ENCODE results near the gene FBXW9. TPM values are rescaled to one million over a fixed set of nuclear protein-coding genes. Genes with fewer than 3 reads are reported as not detected.
A peak's percentile ranks its signal among the peaks of the same experiment; 100 is the strongest.

FBXW9 gene
- total and polyA plus RNA-seq, 2 of the 8 experiments (the other 6 are each of a cell fraction or from before 2014, with no cell fraction given), result 10.8 to 30.1 TPM

DNA sequence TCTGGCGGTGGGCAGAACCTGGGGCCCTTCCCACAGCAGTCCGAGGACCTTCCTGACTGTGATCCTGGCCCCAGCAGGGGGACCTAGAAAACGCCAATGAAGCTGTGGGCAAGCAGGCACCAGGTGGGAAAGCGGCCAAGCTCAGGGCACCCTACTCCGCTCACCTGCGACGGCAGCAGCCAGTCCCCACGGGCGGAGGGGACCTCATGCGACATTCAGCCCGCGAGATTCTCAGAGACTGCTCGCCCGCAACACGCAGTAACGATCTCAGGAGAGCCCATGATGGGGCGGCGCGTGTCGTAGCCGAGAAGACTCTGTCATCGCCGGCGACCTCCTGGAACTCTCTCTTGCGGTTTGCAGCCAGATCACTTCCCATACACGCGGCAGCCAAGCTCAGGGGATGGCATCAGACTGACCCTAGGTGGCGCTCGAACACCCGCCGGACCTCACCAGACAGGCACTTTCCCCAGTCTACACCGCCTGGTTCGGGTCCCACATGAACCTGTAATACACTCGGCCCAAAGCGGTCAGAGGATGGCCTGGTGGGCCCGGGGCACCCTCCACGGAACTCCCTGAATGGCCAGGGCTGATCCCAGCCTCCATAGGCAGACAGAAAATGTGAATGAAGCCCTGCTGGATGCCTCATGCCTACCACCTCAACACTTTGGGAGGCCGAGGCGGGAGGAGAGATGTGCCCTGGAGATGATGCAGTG lies 56.4 kb downstream of the FBXW9 start (continued):
- TF ChIP-seq EZH2 (IDR thresholded peaks at IDR 0.05; ENCODE audit: low read depth, low read length, severe bottlenecking) (no peak), RAD21 (IDR thresholded peaks at IDR 0.05 in 1 of 2, conservative IDR thresholded peaks at IDR 0.05 in 1 of 2; ENCODE audit: low read depth in 2 of 2, low read length in 2 of 2) (peak; percentile 56 to 65), KDM5A (IDR thresholded peaks at IDR 0.05; ENCODE audit: low read length) (no peak), KDM1A (IDR thresholded peaks at IDR 0.05; ENCODE audit: borderline replicate concordance, low read length) (peak; percentile 47; the same call in 1 of the 2 replicates), NRF1 (IDR thresholded peaks at IDR 0.05; ENCODE audit: low read depth, low read length) (no peak), SIRT6 (IDR thresholded peaks at IDR 0.05; ENCODE audit: low read length) (no peak), BACH1 (IDR thresholded peaks at IDR 0.05; ENCODE audit: low read length) (no peak), SIX5 (IDR thresholded peaks at IDR 0.05; ENCODE audit: low read depth, low read length) (no peak), TAF7 (optimal IDR thresholded peaks at IDR 0.05; ENCODE audit: borderline replicate concordance, low read depth, low read length) (no peak), SP4 (IDR thresholded peaks at IDR 0.05; ENCODE audit: low read length) (no peak), SUZ12 (IDR thresholded peaks at IDR 0.05; ENCODE audit: low read length) (no peak), SP2 (IDR thresholded peaks at IDR 0.05; ENCODE audit: low read length) (no peak), KDM4A (IDR thresholded peaks at IDR 0.05; ENCODE audit: low read depth, low read length, severe bottlenecking) (peak; percentile 98), EGR1 (IDR thresholded peaks at IDR 0.05; ENCODE audit: borderline replicate concordance, low read depth, low read length) (no peak), CHD1 (IDR thresholded peaks at IDR 0.05; ENCODE audit: low read depth, low read length) (no peak), SP1 (IDR thresholded peaks at IDR 0.05; ENCODE audit: low read depth, low read length) (no peak), BRCA1 (IDR thresholded peaks at IDR 0.05; ENCODE audit: low read depth, low read length) (no peak), EP300 (IDR thresholded peaks at IDR 0.05; ENCODE audit: borderline replicate concordance in 1 of 2, low read depth in 2 of 2, low read length in 2 of 2) (no peak), RXRA (IDR thresholded peaks at IDR 0.05; ENCODE audit: insufficient read depth, low read depth, low read length) (no peak)
- TF ChIP-seq, protein P1, sequence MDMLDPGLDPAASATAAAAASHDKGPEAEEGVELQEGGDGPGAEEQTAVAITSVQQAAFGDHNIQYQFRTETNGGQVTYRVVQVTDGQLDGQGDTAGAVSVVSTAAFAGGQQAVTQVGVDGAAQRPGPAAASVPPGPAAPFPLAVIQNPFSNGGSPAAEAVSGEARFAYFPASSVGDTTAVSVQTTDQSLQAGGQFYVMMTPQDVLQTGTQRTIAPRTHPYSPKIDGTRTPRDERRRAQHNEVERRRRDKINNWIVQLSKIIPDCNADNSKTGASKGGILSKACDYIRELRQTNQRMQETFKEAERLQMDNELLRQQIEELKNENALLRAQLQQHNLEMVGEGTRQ (IDR thresholded peaks at IDR 0.05; ENCODE audit: low read length), result no peak
- TF ChIP-seq, protein P2, sequence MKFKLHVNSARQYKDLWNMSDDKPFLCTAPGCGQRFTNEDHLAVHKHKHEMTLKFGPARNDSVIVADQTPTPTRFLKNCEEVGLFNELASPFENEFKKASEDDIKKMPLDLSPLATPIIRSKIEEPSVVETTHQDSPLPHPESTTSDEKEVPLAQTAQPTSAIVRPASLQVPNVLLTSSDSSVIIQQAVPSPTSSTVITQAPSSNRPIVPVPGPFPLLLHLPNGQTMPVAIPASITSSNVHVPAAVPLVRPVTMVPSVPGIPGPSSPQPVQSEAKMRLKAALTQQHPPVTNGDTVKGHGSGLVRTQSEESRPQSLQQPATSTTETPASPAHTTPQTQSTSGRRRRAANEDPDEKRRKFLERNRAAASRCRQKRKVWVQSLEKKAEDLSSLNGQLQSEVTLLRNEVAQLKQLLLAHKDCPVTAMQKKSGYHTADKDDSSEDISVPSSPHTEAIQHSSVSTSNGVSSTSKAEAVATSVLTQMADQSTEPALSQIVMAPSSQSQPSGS (IDR thresholded peaks at IDR 0.05; ENCODE audit: low read length), result no peak

All from H1 (cell line).